Gastroesophageal sphincter (tissue), 3 donors: ENCODE data around the gene SEMA4D.

Experiments
- CTCF ChIP-seq, 4 experiments: fragments of 200-600 bp in 2 of 4; fragments of 450-650 bp in 2 of 4; sonication (generic) in 1 of 4; IDR thresholded peaks; one replicate each; pipeline ENCODE4 v1.5.1; 2017 to 2019; ENCODE audit warnings: antibody characterized with exemption in 4 of 4, mild to moderate bottlenecking in 2 of 4, moderate library complexity in 2 of 4
- EP300 ChIP-seq: sonication (generic); formaldehyde crosslinking; IDR thresholded peaks from one replicate; pipeline ENCODE4 v1.6.1; 2017; ENCODE audit warnings: antibody characterized with exemption, mild to moderate bottlenecking
- POLR2A ChIP-seq, 2 donors: fragments of 450-650 bp; IDR thresholded peaks; one replicate each; pipeline ENCODE4 v1.6.1; 2017; ENCODE audit warnings: antibody characterized with exemption in 2 of 2, mild to moderate bottlenecking in 2 of 2, moderate library complexity in 1 of 2

DNA sequence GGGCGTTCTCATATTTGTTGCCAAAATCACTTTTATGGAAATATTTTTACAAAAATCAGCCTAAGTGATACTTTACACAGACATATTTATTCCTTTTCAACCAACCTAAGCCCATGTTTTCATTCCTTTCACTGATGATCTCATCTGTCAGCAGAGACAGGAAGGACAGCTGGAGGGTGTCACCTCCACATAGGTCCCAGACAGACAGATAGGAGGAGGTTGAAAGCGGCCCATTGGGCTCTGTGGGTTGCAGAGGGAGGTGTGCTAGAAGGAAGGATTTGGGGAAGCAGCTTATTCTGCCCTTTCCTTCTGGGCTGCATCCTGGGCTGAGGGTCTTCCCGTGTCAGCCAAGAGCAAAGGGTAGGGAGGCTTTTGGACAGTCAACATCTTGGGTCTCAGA, 26.0 kb upstream of the SEMA4D start:
- no peak for TF ChIP-seq CTCF (IDR thresholded peaks at IDR 0.05)
- TF ChIP-seq EP300, result no peak
- no peak for TF ChIP-seq POLR2A (IDR thresholded peaks at IDR 0.05)
